BE2C (cell line): ENCODE measurements around the gene CADPS2.

Experiments used
- DNase-seq: peaks from one replicate; pipeline ENCODE4 v3.0.0-alpha.2; 2020
- H3K27me3 ChIP-seq: fragments of 250-450 bp; sonication (Bioruptor Pico); 2 replicates; pipeline ENCODE4 v1.5.1; 2020; ENCODE audit warnings: mild to moderate bottlenecking
- H3K36me3 ChIP-seq: fragments of 250-450 bp; sonication (Bioruptor Pico); 2 replicates; pipeline ENCODE4 v1.5.1; 2020; ENCODE audit warnings: mild to moderate bottlenecking
- H3K4me1 ChIP-seq: fragments of 250-450 bp; sonication (Bioruptor Pico); 2 replicates; pipeline ENCODE4 v1.5.1; 2020
- H3K4me3 ChIP-seq: 2 replicates; pipeline ENCODE4 v1.5.1; 2011; ENCODE audit warnings: low read depth, low read length
- H3K9me3 ChIP-seq: fragments of 250-450 bp; sonication (Bioruptor Pico); 2 replicates; pipeline ENCODE4 v1.5.1; 2020
- CTCF ChIP-seq: IDR thresholded peaks from 2 replicates; pipeline ENCODE4 v1.5.1; 2012; ENCODE audit warnings: mild to moderate bottlenecking, low read depth, low read length

The CADPS2 gene

DNA sequence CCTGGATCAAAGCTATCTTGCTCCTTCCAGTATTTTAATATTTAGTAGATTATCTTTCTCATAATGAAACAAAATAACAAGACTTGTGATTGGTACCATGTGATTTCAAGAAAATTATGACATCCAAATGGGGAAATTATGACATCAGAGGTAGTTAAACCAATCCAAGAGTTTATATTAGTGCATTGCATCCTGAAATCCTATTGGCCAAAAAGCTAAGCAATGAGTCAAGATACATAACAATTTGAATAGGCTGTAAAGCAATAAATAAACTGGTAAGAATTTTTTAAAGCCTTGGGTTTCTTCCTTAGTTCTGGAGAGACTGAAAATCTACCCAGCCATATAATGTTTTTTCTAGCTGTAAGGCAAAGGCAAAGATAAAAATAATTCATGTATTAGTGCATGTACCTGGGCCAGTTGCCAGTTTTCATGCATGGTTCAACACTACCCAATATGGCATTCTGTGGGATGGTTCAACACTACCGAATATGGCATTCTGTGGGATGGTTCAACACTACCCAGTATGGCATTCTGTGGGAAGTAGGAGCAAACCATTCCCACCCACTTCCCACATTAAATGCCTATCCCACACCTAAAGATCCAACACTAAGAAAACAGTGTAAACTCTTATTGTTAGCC is 183.3 kb downstream of the CADPS2 start, which contains the start of gene RNF148:
Gene RNF148, minus strand, starts transcription at position 51 of the 639 bp plus-strand sequence. CDS start 172 bp downstream, outside the sequence.
- no peak within 1 kb of the TSS for H3K4me3 ChIP-seq
- no peak for TF ChIP-seq CTCF
- DNase-seq, result no peak

DNA sequence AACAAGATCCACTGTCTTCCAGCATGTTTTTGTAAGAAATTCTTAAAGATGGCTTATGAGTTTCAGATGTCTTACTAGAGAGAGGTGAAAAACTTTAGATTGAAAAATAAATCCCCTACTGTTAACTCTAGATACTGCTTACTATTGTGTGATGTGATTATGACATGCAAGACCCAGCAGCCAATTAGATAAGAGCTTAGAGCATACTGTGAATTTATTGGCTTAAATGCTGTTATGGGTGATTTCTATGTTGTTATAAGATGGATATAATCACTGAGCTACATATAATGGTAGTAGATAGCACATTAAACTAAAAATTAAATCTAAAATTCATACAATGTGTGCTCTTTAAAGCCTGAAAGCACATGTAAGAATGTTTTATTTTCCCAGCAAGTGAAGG is 187.2 kb downstream of the CADPS2 start, which contains the start of gene RNF133:
Gene RNF133, minus strand, starts transcription at position 101 of the 400 bp plus-strand sequence. CDS start 199 bp downstream, outside the sequence.
- Histone ChIP-seq H3K4me1 (no peaks in the 10 kb centered on the region), H3K27me3 (no peaks in the 10 kb centered on the region), H3K36me3 (no peaks in the 10 kb centered on the region), H3K9me3 (no peaks in the 10 kb centered on the region), H3K4me3 (no peak within 1 kb of the TSS)
- TF ChIP-seq CTCF, result no peak
- DNase-seq, result no peak

More for the DNA sequence above, 183.3 kb downstream of the CADPS2 start, which contains the start of gene RNF148:
- Histone ChIP-seq H3K36me3 (no peaks in the 10 kb centered on the region), H3K27me3 (no peaks in the 10 kb centered on the region), H3K9me3 (no peaks in the 10 kb centered on the region), H3K4me1 (no peaks in the 10 kb centered on the region)

GRCh38 chr7:122695816-122696215 is 190.4 kb downstream of the CADPS2 start:
- H3K4me3 ChIP-seq, result no peak overlapping the region
- H3K9me3 ChIP-seq, result no peaks in the 10 kb centered on the region
- DNase-seq, result no peak
- H3K4me1 ChIP-seq, result no peaks in the 10 kb centered on the region
- H3K27me3 ChIP-seq, result no peaks in the 10 kb centered on the region
- no peak for TF ChIP-seq CTCF
- no peaks in the 10 kb centered on the region for H3K36me3 ChIP-seq

- no peak for DNase-seq
- no peaks in the 10 kb centered on the region for H3K27me3 ChIP-seq
- TF ChIP-seq CTCF, result no peak
- no peak overlapping the region for H3K4me3 ChIP-seq
- H3K36me3 ChIP-seq, result no peaks in the 10 kb centered on the region
- no peaks in the 10 kb centered on the region for H3K9me3 ChIP-seq
- H3K4me1 ChIP-seq, result no peaks in the 10 kb centered on the region
Measured at GRCh38 chr7:122694697-122695096, 191.6 kb downstream of the CADPS2 start.

- Histone ChIP-seq H3K36me3 (no peaks in the 10 kb centered on the region), H3K27me3 (no peaks in the 10 kb centered on the region), H3K4me1 (no peaks in the 10 kb centered on the region), H3K4me3 (no peak overlapping the region), H3K9me3 (no peaks in the 10 kb centered on the region)
- DNase-seq, result no peak
- no peak for TF ChIP-seq CTCF
Measured at GRCh38 chr7:122692769-122693309, 193.4 kb downstream of the CADPS2 start.
